ENCODE data around the gene GDF7.
"Not testable (repeated sequence)": the region's sequence is repeated elsewhere in the genome, so short reads cannot be mapped to it uniquely, and the experiment has no call there.

GDF7 gene

GRCh38 chr2:20706786-20707185, 39.8 kb downstream of the GDF7 start:
- DNase-seq, result no peak

- no peak for DNase-seq
Measured at GRCh38 chr2:20707601-20708000, 40.7 kb downstream of the GDF7 start.

GRCh38 chr2:20711641-20712040, 44.7 kb downstream of the GDF7 start:
- DNase-seq, result not testable (repeated sequence)

GRCh38 chr2:20713585-20713984, 46.6 kb downstream of the GDF7 start:
- DNase-seq, result not testable (repeated sequence)

- not testable (repeated sequence) for DNase-seq
Measured at GRCh38 chr2:20714412-20714811, 47.5 kb downstream of the GDF7 start.

- DNase-seq, result not testable (repeated sequence)
Measured at GRCh38 chr2:20716164-20716563, 49.2 kb downstream of the GDF7 start.

GRCh38 chr2:20717641-20718040, 50.7 kb downstream of the GDF7 start:
- no peak for DNase-seq

- no peak for DNase-seq
Measured at GRCh38 chr2:20722592-20723240, 55.8 kb downstream of the GDF7 start.

- DNase-seq, result no peak
Measured at GRCh38 chr2:20723543-20723942, 56.6 kb downstream of the GDF7 start.

GRCh38 chr2:20724500-20725053, 57.6 kb downstream of the GDF7 start:
- DNase-seq, result no peak

- DNase-seq, result no peak
Measured at GRCh38 chr2:20725782-20726181, 58.8 kb downstream of the GDF7 start.

- no peak for DNase-seq
Measured at GRCh38 chr2:20726913-20727312, 60.0 kb downstream of the GDF7 start.

- DNase-seq, result no peak
Measured at GRCh38 chr2:20728114-20728758, 61.3 kb downstream of the GDF7 start.
